Esophagus muscularis mucosa (tissue), 4 donors: ENCODE results near the gene TXNRD2.

Experiments used
- EP300 ChIP-seq: sonication (generic); formaldehyde crosslinking; IDR thresholded peaks from one replicate; pipeline ENCODE4 v1.6.1; 2017; ENCODE audit warnings: antibody characterized with exemption
- POLR2A ChIP-seq: fragments of 450-650 bp; IDR thresholded peaks from one replicate; pipeline ENCODE4 v1.6.1; 2017; ENCODE audit warnings: antibody characterized with exemption, moderate library complexity, mild to moderate bottlenecking, low read depth
- POLR2AphosphoS5 ChIP-seq, 2 donors: sonication (generic); formaldehyde crosslinking; IDR thresholded peaks; one replicate each; pipeline ENCODE4 v1.6.1; 2017; ENCODE audit warnings: antibody characterized with exemption in 2 of 2
- TF ChIP-seq, protein P1 (sequence below), 3 experiments: fragments of 200-600 bp in 2 of 3; fragments of 450-650 bp in 1 of 3; sonication (generic) in 2 of 3; IDR thresholded peaks; one replicate each; pipeline ENCODE4 v1.5.1; 2017 to 2019; ENCODE audit warnings: antibody characterized with exemption in 3 of 3, mild to moderate bottlenecking in 2 of 3, moderate library complexity in 1 of 3

- TF ChIP-seq, protein P1, sequence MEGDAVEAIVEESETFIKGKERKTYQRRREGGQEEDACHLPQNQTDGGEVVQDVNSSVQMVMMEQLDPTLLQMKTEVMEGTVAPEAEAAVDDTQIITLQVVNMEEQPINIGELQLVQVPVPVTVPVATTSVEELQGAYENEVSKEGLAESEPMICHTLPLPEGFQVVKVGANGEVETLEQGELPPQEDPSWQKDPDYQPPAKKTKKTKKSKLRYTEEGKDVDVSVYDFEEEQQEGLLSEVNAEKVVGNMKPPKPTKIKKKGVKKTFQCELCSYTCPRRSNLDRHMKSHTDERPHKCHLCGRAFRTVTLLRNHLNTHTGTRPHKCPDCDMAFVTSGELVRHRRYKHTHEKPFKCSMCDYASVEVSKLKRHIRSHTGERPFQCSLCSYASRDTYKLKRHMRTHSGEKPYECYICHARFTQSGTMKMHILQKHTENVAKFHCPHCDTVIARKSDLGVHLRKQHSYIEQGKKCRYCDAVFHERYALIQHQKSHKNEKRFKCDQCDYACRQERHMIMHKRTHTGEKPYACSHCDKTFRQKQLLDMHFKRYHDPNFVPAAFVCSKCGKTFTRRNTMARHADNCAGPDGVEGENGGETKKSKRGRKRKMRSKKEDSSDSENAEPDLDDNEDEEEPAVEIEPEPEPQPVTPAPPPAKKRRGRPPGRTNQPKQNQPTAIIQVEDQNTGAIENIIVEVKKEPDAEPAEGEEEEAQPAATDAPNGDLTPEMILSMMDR (IDR thresholded peaks at IDR 0.05): no peak
- TF ChIP-seq POLR2A: no peak
- TF ChIP-seq POLR2AphosphoS5 (IDR thresholded peaks at IDR 0.05): no peak
- no peak for TF ChIP-seq EP300
These were observed 49.2 kb downstream of the TXNRD2 start for GRCh38 chr22:19892257-19892879.
